ENCODE data around the gene SCUBE3.
A peak's percentile ranks its signal among the peaks of the same experiment; 100 is the strongest.

SCUBE3 gene

DNA sequence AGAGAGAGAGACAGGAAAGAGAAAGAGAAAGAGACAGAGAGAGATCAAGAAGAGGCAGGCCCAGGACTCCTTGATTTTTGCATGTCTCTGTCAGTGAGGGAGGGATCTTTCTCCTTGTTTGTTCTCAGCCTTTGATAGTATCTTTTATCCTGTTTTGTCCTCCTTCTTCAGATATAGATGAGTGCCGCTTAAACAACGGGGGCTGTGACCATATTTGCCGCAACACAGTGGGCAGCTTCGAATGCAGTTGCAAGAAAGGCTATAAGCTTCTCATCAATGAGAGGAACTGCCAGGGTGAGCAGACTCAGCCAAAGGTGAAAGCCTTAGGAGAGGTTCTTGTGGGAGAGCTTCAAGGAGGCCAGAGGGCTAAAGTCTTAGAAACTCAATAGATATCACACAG is 25.8 kb downstream of the SCUBE3 start:
- TF ChIP-seq, protein P1, sequence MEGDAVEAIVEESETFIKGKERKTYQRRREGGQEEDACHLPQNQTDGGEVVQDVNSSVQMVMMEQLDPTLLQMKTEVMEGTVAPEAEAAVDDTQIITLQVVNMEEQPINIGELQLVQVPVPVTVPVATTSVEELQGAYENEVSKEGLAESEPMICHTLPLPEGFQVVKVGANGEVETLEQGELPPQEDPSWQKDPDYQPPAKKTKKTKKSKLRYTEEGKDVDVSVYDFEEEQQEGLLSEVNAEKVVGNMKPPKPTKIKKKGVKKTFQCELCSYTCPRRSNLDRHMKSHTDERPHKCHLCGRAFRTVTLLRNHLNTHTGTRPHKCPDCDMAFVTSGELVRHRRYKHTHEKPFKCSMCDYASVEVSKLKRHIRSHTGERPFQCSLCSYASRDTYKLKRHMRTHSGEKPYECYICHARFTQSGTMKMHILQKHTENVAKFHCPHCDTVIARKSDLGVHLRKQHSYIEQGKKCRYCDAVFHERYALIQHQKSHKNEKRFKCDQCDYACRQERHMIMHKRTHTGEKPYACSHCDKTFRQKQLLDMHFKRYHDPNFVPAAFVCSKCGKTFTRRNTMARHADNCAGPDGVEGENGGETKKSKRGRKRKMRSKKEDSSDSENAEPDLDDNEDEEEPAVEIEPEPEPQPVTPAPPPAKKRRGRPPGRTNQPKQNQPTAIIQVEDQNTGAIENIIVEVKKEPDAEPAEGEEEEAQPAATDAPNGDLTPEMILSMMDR (IDR thresholded peaks at IDR 0.05; ENCODE audit: insufficient read depth, low read length, missing control alignments) = no peak
- POLR2A ChIA-PET = interaction anchor here (0.6 kb wide), 1 partner anchor 353 kb away, joined by 3 read pairs; no protein-coding TSS in a partner anchor
- CTCF ChIA-PET = interaction anchor here (1.2 to 14.1 kb wide), 16 partner anchors 9 to 629 kb away, joined by 3 to 340 read pairs (median 51); partner anchors contain the start of genes SCUBE3, TCP11 and ZNF76
- no peak overlapping the region for H3K4me3 ChIP-seq (ENCODE audit: low read depth, low read length)
- no peak for DNase-seq (ENCODE audit: low read depth, low spot score)

DNA sequence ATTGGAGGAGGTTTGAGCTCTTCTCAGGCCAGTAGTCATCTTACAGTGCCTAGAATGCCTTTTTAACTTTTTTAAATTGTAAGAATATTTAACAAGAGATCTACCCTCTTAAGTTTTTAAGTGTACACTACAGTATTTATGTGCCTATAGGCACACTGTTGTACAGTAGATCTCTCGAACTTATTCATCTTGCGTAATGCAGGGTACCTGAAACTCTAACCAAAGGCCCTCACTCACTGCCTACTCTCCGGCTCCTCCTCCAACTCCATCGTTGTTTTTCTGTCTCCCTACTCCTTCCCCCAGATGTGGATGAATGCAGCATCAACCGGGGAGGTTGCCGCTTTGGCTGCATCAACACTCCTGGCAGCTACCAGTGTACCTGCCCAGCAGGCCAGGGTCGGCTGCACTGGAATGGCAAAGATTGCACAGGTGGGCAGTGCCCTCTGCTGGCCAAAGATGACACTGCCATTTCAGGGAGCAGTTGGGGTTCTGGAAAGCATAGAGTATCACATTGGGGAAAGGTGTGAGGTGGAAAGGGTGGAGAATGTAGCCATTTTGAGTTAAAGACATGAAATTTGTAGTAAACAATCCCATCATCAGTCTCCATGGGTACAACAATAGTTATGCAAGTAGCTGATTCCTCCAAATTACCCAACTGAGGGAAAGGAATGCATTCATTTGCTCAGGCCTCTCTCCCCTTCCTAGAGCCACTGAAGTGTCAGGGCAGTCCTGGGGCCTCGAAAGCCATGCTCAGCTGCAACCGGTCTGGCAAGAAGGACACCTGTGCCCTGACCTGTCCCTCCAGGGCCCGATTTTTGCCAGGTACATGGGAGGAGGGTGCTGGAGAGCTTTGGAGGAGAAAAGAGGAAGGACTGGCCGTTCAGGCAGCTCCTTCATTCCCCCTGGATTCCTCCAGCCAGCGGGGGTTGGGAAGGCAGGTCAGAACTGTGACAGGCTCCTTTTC is 27.4 kb downstream of the SCUBE3 start:
- no peak for DNase-seq (ENCODE audit: low read depth, low spot score)
- POLR2A ChIA-PET = interaction anchor here (1.2 kb wide), 1 partner anchor 27 kb away, joined by 3 read pairs; the partner anchor contains the start of gene SCUBE3
- CTCF ChIA-PET = interaction anchor here (0.5 to 14.1 kb wide), 65 partner anchors 9 to 1078 kb away, joined by 3 to 340 read pairs (median 4); partner anchors contain the start of genes ANKS1A, SCUBE3, TCP11 and ZNF76
- no peak overlapping the region for H3K4me3 ChIP-seq (ENCODE audit: low read depth, low read length)
- TF ChIP-seq, protein P1 (IDR thresholded peaks at IDR 0.05; ENCODE audit: insufficient read depth, low read length, missing control alignments) = peak; percentile 92

DNA sequence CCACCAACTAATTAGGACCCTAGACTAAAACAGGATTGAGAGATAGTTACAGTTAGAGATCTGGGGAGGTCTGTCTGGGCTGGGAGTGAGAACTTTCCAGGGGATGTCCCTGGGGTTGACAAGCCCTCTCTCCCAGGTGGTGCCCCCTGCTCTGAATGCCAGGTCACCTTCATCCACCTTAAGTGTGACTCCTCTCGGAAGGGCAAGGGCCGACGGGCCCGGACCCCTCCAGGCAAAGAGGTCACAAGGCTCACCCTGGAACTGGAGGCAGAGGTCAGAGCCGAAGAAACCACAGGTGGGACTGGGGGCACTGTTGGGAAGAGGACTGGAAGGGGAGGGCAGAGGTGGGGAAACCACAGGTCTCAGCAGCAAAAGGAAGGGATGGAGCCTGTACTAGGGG is 28.7 kb downstream of the SCUBE3 start:
- ChIA-PET POLR2A (no interaction called here), CTCF (interaction anchor here (0.9 to 14.1 kb wide), 18 partner anchors 8 to 953 kb away, joined by 3 to 340 read pairs (median 22); partner anchors contain the start of genes SCUBE3, TCP11 and ZNF76)
- H3K4me3 ChIP-seq (ENCODE audit: low read depth, low read length) = no peak overlapping the region
- no peak for DNase-seq (ENCODE audit: low read depth, low spot score)
- TF ChIP-seq, protein P1 (IDR thresholded peaks at IDR 0.05; ENCODE audit: insufficient read depth, low read length, missing control alignments) = no peak

DNA sequence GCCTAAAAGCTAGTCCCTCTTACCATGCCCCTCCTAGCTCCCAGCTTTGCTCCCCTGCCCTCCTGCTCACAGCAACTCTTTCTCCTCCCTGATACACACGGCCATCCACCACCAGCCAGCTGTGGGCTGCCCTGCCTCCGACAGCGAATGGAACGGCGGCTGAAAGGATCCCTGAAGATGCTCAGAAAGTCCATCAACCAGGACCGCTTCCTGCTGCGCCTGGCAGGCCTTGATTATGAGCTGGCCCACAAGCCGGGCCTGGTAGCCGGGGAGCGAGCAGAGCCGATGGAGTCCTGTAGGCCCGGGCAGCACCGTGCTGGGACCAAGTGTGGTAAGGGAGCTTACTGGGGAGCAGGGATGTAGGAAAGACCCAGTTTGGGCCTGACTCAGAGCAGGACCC is 29.1 kb downstream of the SCUBE3 start:
- TF ChIP-seq, protein P1 (IDR thresholded peaks at IDR 0.05; ENCODE audit: insufficient read depth, low read length, missing control alignments) = no peak
- H3K4me3 ChIP-seq (ENCODE audit: low read depth, low read length) = no peak overlapping the region
- POLR2A ChIA-PET = interaction anchor here (0.6 kb wide), 1 partner anchor 19 kb away, joined by 3 read pairs; no protein-coding TSS in a partner anchor
- CTCF ChIA-PET = interaction anchor here (0.9 to 14.1 kb wide), 9 partner anchors 13 to 952 kb away, joined by 3 to 340 read pairs (median 69); partner anchors contain the start of genes SCUBE3, TCP11 and ZNF76
- no peak for DNase-seq (ENCODE audit: low read depth, low spot score)

DNA sequence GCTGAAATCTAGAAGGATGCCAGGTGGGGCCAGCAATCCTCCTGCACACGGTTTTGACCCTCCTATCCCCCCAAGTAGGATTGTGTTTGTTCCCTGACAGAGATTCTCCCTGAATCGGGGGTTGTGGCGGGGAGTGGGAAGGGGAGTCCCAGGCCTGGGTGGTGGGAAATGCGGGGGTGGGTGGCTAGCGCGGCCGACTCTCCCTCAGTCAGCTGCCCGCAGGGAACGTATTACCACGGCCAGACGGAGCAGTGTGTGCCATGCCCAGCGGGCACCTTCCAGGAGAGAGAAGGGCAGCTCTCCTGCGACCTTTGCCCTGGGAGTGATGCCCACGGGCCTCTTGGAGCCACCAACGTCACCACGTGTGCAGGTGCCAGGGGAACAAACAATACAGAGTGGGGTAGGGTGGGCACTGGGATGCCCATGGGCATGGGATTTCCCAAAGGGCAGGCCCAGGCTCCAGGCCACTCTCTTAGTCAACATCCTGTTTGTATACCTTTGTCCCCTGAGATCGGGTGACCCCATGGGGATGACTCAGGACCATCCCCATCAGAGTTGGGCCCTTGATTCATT is 29.7 kb downstream of the SCUBE3 start:
- ChIA-PET POLR2A (interaction anchor here (0.6 kb wide), 1 partner anchor 20 kb away, joined by 3 read pairs; no protein-coding TSS in a partner anchor), CTCF (interaction anchor here (0.8 to 14.1 kb wide), 7 partner anchors 9 to 104 kb away, joined by 3 to 340 read pairs (median 69); partner anchors contain the start of genes SCUBE3, TCP11 and ZNF76)

More for the DNA sequence above, 29.7 kb downstream of the SCUBE3 start:
- TF ChIP-seq, protein P1 (IDR thresholded peaks at IDR 0.05; ENCODE audit: insufficient read depth, low read length, missing control alignments) = no peak
- DNase-seq (ENCODE audit: low read depth, low spot score) = no peak
- no peak overlapping the region for H3K4me3 ChIP-seq (ENCODE audit: low read depth, low read length)
